ENCODE results near the gene BRI3. TPM values are rescaled to one million over a fixed set of nuclear protein-coding genes. Genes with fewer than 3 reads are reported as not detected.
"Not testable (repeated sequence)": the region's sequence is repeated elsewhere in the genome, so short reads cannot be mapped to it uniquely, and the experiment has no call there.

Gene BRI3
- total RNA-seq, 2 experiments from 2014 or later = 35.0 to 35.5 TPM

- POLR2A ChIA-PET = interaction anchor here (0.8 kb wide), 1 partner anchor 16 kb away, joined by 3 read pairs; no protein-coding TSS in a partner anchor
- Mint-ChIP-seq H3K27me3 (ENCODE audit: low read depth) (no peaks in the 10 kb centered on the region), H3K27ac (no peak overlapping the region), H3K9me3 (ENCODE audit: insufficient read depth) (no peaks in the 10 kb centered on the region), H3K4me3 (no peak overlapping the region), H3K4me1 (ENCODE audit: low read depth) (no peaks in the 10 kb centered on the region), H3K36me3 (ENCODE audit: low read depth) (no peaks in the 10 kb centered on the region)
- CTCF ChIA-PET = no interaction called here
- ATAC-seq = no peak
- DNase-seq = no peak
Measured at GRCh38 chr7:98305951-98306535, 24.6 kb downstream of the BRI3 start.

- Mint-ChIP-seq H3K9me3 (ENCODE audit: insufficient read depth) (no peaks in the 10 kb centered on the region), H3K27me3 (ENCODE audit: low read depth) (no peaks in the 10 kb centered on the region), H3K27ac (no peak overlapping the region), H3K4me1 (ENCODE audit: low read depth) (no peaks in the 10 kb centered on the region), H3K36me3 (ENCODE audit: low read depth) (no peaks in the 10 kb centered on the region), H3K4me3 (no peak overlapping the region)
- ChIA-PET POLR2A (no interaction called here), CTCF (no interaction called here)
- DNase-seq (no peak), ATAC-seq (no peak)
Measured at GRCh38 chr7:98307971-98308466, 26.5 kb downstream of the BRI3 start.

- no peak for DNase-seq
- no peaks in the 10 kb centered on the region for H3K9me3 Mint-ChIP-seq (ENCODE audit: insufficient read depth)
- H3K27me3 Mint-ChIP-seq (ENCODE audit: low read depth) = no peaks in the 10 kb centered on the region
- H3K27ac Mint-ChIP-seq = no peak overlapping the region
- H3K4me1 Mint-ChIP-seq (ENCODE audit: low read depth) = no peaks in the 10 kb centered on the region
- ChIA-PET CTCF (no interaction called here), POLR2A (no interaction called here)
- no peak for ATAC-seq
- H3K4me3 Mint-ChIP-seq = no peak overlapping the region
- H3K36me3 Mint-ChIP-seq (ENCODE audit: low read depth) = no peaks in the 10 kb centered on the region
Measured at GRCh38 chr7:98309566-98309965, 28.1 kb downstream of the BRI3 start.

GRCh38 chr7:98312201-98312600 lies 30.7 kb downstream of the BRI3 start:
- H3K4me1 Mint-ChIP-seq (ENCODE audit: low read depth) = no peaks in the 10 kb centered on the region
- H3K4me3 Mint-ChIP-seq = no peak overlapping the region
- H3K36me3 Mint-ChIP-seq (ENCODE audit: low read depth) = no peaks in the 10 kb centered on the region
- H3K27ac Mint-ChIP-seq = no peak overlapping the region
- no peaks in the 10 kb centered on the region for H3K27me3 Mint-ChIP-seq (ENCODE audit: low read depth)
- ATAC-seq = no peak
- POLR2A ChIA-PET = no interaction called here
- no peaks in the 10 kb centered on the region for H3K9me3 Mint-ChIP-seq (ENCODE audit: insufficient read depth)
- no peak for DNase-seq
- CTCF ChIA-PET = no interaction called here

GRCh38 chr7:98314469-98314868 lies 33.0 kb downstream of the BRI3 start:
- Mint-ChIP-seq H3K4me1 (ENCODE audit: low read depth) (no peaks in the 10 kb centered on the region), H3K27me3 (ENCODE audit: low read depth) (no peaks in the 10 kb centered on the region), H3K36me3 (ENCODE audit: low read depth) (no peaks in the 10 kb centered on the region), H3K9me3 (ENCODE audit: insufficient read depth) (no peaks in the 10 kb centered on the region), H3K27ac (no peak overlapping the region), H3K4me3 (no peak overlapping the region)
- no peak for ATAC-seq
- ChIA-PET CTCF (no interaction called here), POLR2A (interaction anchor here (0.6 kb wide), 1 partner anchor 65 kb away, joined by 6 read pairs; no protein-coding TSS in a partner anchor)
- no peak for DNase-seq

GRCh38 chr7:98315318-98315993 lies 34.0 kb downstream of the BRI3 start:
- POLR2A ChIA-PET = no interaction called here
- Mint-ChIP-seq H3K9me3 (ENCODE audit: insufficient read depth) (no peaks in the 10 kb centered on the region), H3K27me3 (ENCODE audit: low read depth) (no peaks in the 10 kb centered on the region), H3K27ac (no peak overlapping the region), H3K36me3 (ENCODE audit: low read depth) (no peaks in the 10 kb centered on the region), H3K4me3 (no peak overlapping the region), H3K4me1 (ENCODE audit: low read depth) (no peaks in the 10 kb centered on the region)
- CTCF ChIA-PET = no interaction called here
- DNase-seq = no peak
- no peak for ATAC-seq

GRCh38 chr7:98315994-98316527 lies 34.6 kb downstream of the BRI3 start:
- CTCF ChIA-PET; H3K4me1 Mint-ChIP-seq (ENCODE audit: low read depth); H3K4me3 Mint-ChIP-seq; ATAC-seq; POLR2A ChIA-PET; H3K27ac Mint-ChIP-seq; H3K36me3 Mint-ChIP-seq (ENCODE audit: low read depth); DNase-seq; H3K9me3 Mint-ChIP-seq (ENCODE audit: insufficient read depth); H3K27me3 Mint-ChIP-seq (ENCODE audit: low read depth): not testable (repeated sequence)

GRCh38 chr7:98317366-98318040 lies 36.0 kb downstream of the BRI3 start:
- Mint-ChIP-seq H3K36me3 (ENCODE audit: low read depth) (no peaks in the 10 kb centered on the region), H3K27ac (no peak overlapping the region), H3K4me1 (ENCODE audit: low read depth) (no peaks in the 10 kb centered on the region), H3K4me3 (no peak overlapping the region), H3K27me3 (ENCODE audit: low read depth) (no peaks in the 10 kb centered on the region), H3K9me3 (ENCODE audit: insufficient read depth) (no peaks in the 10 kb centered on the region)
- ChIA-PET POLR2A (no interaction called here), CTCF (no interaction called here)
- no peak for ATAC-seq
- DNase-seq = no peak

- H3K9me3 Mint-ChIP-seq (ENCODE audit: insufficient read depth) = no peaks in the 10 kb centered on the region
- no peak overlapping the region for H3K27ac Mint-ChIP-seq
- CTCF ChIA-PET = no interaction called here
- H3K27me3 Mint-ChIP-seq (ENCODE audit: low read depth) = peaks cover under 1% of the 10 kb centered on the region
- DNase-seq = no peak
- H3K4me3 Mint-ChIP-seq = no peak overlapping the region
- ATAC-seq = no peak
- POLR2A ChIA-PET = no interaction called here
- H3K4me1 Mint-ChIP-seq (ENCODE audit: low read depth) = no peaks in the 10 kb centered on the region
- no peaks in the 10 kb centered on the region for H3K36me3 Mint-ChIP-seq (ENCODE audit: low read depth)
Measured at GRCh38 chr7:98319176-98319575, 37.7 kb downstream of the BRI3 start.

GRCh38 chr7:98321301-98321700 lies 39.8 kb downstream of the BRI3 start:
- ChIA-PET CTCF (no interaction called here), POLR2A (no interaction called here)
- no peak overlapping the region for H3K27ac Mint-ChIP-seq
- H3K9me3 Mint-ChIP-seq (ENCODE audit: insufficient read depth) = no peaks in the 10 kb centered on the region
- H3K4me1 Mint-ChIP-seq (ENCODE audit: low read depth) = no peaks in the 10 kb centered on the region
- no peak for ATAC-seq
- no peaks in the 10 kb centered on the region for H3K36me3 Mint-ChIP-seq (ENCODE audit: low read depth)
- peaks cover 2% of the 10 kb centered on the region for H3K27me3 Mint-ChIP-seq (ENCODE audit: low read depth)
- H3K4me3 Mint-ChIP-seq = no peak overlapping the region
- no peak for DNase-seq

GRCh38 chr7:98322331-98323270 lies 41.1 kb downstream of the BRI3 start:
- DNase-seq = no peak
- ChIA-PET POLR2A (no interaction called here), CTCF (interaction anchor here (0.9 kb wide), 1 partner anchor 511 kb away, joined by 4 read pairs; no protein-coding TSS in a partner anchor)
- no peak for ATAC-seq
- Mint-ChIP-seq H3K27ac (no peak overlapping the region), H3K9me3 (ENCODE audit: insufficient read depth) (no peaks in the 10 kb centered on the region), H3K36me3 (ENCODE audit: low read depth) (no peaks in the 10 kb centered on the region), H3K4me1 (ENCODE audit: low read depth) (no peaks in the 10 kb centered on the region), H3K27me3 (ENCODE audit: low read depth) (peaks cover 2% of the 10 kb centered on the region), H3K4me3 (no peak overlapping the region)
